OCI-LY3 (cell line): Measurements from ENCODE around the gene UBXN6.

Source experiments
- EZH2phosphoT487 ChIP-seq: fragments of 200-600 bp; shearing (Covaris generic); IDR thresholded peaks from 2 replicates; pipeline ENCODE4 v1.6.1; 2018; ENCODE audit warnings: antibody characterized with exemption, mixed run types, low read depth
- TF ChIP-seq, protein P1 (sequence below): fragments of 200-600, 300-600 bp; sonication (generic); IDR thresholded peaks from 2 replicates; pipeline ENCODE4 v1.5.1; 2014; ENCODE audit warnings: antibody characterized with exemption, low read length, low read depth

DNA sequence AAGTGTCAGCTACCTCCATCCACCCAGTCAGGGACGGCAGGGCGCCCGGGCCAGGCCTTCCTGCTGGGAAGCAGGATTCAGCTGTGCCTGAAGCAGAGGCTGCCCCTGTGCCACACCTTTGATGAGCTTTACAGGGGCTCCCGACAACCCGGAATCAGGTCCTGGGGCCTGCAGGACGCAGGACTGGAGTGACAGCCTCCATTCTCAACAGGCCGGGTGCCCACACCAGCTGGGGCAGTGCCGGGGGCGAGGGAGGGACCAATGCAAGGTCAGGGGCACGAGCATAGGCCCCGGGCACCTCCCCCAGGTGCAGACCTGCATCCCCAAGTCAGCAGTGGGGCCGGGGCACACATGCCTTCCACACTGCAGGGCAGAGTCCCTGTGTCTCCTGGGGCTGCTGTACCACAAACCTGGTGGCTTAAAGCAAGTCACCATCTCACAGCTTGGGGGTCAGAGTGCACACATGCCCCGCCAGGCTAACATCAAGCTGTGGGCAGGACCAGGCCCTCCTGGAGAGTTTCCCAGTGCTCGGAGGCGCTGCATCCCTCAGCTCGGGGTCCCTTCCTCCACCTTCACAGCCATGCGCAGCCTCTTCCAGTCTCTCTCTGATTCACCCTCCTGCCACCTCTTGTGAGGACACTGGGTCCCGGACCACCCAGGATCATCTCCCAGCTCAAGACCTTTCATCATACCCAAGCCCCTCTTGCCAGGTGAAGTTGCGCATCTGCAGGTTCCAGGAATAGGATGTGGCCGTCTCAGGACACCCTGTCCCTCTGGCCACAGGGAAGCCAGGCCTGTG lies 13.4 kb downstream of the UBXN6 start:
- TF ChIP-seq, protein P1, sequence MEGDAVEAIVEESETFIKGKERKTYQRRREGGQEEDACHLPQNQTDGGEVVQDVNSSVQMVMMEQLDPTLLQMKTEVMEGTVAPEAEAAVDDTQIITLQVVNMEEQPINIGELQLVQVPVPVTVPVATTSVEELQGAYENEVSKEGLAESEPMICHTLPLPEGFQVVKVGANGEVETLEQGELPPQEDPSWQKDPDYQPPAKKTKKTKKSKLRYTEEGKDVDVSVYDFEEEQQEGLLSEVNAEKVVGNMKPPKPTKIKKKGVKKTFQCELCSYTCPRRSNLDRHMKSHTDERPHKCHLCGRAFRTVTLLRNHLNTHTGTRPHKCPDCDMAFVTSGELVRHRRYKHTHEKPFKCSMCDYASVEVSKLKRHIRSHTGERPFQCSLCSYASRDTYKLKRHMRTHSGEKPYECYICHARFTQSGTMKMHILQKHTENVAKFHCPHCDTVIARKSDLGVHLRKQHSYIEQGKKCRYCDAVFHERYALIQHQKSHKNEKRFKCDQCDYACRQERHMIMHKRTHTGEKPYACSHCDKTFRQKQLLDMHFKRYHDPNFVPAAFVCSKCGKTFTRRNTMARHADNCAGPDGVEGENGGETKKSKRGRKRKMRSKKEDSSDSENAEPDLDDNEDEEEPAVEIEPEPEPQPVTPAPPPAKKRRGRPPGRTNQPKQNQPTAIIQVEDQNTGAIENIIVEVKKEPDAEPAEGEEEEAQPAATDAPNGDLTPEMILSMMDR = no peak
- TF ChIP-seq EZH2phosphoT487 = no peak
